GM12864 (cell line): Measurements from ENCODE around the gene TEKT2.

Experiments
- DNase-seq: peaks from one replicate; pipeline ENCODE4 v3.0.0-alpha.2; 2011; ENCODE audit warnings: low read depth
- H3K4me3 ChIP-seq: 2 replicates; pipeline ENCODE4 v1.5.1; 2011; ENCODE audit warnings: mild to moderate bottlenecking, low read depth, low read length, control low read depth
- CTCF ChIP-seq: IDR thresholded peaks from 2 replicates; pipeline ENCODE4 v1.5.1; 2011; ENCODE audit warnings: low read depth, mild to moderate bottlenecking, moderate library complexity, low read length, control low read depth, inconsistent platforms; ENCODE audit errors: missing control alignments

TEKT2 gene

GRCh38 chr1:36115200-36115669 lies 31.3 kb downstream of the TEKT2 start:
- no peak for DNase-seq
- TF ChIP-seq CTCF, result no peak
- no peak overlapping the region for H3K4me3 ChIP-seq

- DNase-seq, result no peak
- no peak for TF ChIP-seq CTCF
- no peak overlapping the region for H3K4me3 ChIP-seq
These were observed 32.0 kb downstream of the TEKT2 start for GRCh38 chr1:36115931-36116330.

GRCh38 chr1:36116901-36117300 lies 33.0 kb downstream of the TEKT2 start:
- DNase-seq, result no peak
- H3K4me3 ChIP-seq, result no peak overlapping the region
- TF ChIP-seq CTCF, result no peak

- no peak for DNase-seq
- H3K4me3 ChIP-seq, result no peak overlapping the region
- no peak for TF ChIP-seq CTCF
These were observed 34.7 kb downstream of the TEKT2 start for GRCh38 chr1:36118447-36119204.

- no peak for DNase-seq
- TF ChIP-seq CTCF, result no peak
- H3K4me3 ChIP-seq, result no peak overlapping the region
These were observed 35.6 kb downstream of the TEKT2 start for GRCh38 chr1:36119456-36119855.

- no peak overlapping the region for H3K4me3 ChIP-seq
- DNase-seq, result no peak
- TF ChIP-seq CTCF, result no peak
These were observed 38.5 kb downstream of the TEKT2 start for GRCh38 chr1:36122062-36123030.
